PC-3 (cell line): ENCODE measurements around the gene TNFRSF19. TPM values are rescaled to one million over a fixed set of nuclear protein-coding genes. Genes with fewer than 3 reads are reported as not detected.
A peak's percentile ranks its signal among the peaks of the same experiment; 100 is the strongest.

Experiments
- ATAC-seq: fragments of 200-7000 bp; cut with Tn5 transposase; 2 replicates; pipeline ENCODE4 v1.9.1; 2020; ENCODE audit warnings: mild to moderate bottlenecking, moderate library complexity
- BruUV-seq: library from RNA; stranded (reverse); fragments of 400-500 nt; replicated peaks from 2 replicates; lab custom pipeline; 2021; lab: Mats Ljungman, UMichigan
- CTCF ChIA-PET: fragments of 300-600 bp; sonication (Branson Sonifier 250); formaldehyde crosslinking; loops from one replicate; lab custom pipeline; 2022; ENCODE audit warnings: antibody characterized with exemption; lab: Charles Lee
- POLR2A ChIA-PET: fragments of 300-600 bp; sonication (Branson Sonifier 250); formaldehyde crosslinking; loops from one replicate; lab custom pipeline; 2022; ENCODE audit warnings: antibody characterized with exemption; ENCODE audit not compliant: unreplicated experiment; lab: Charles Lee
- DNase-seq: peaks from one replicate; pipeline ENCODE4 v3.0.0-alpha.2; 2015
- H2AFZ ChIP-seq: fragments of 300-600 bp; sonication (generic); 2 replicates; pipeline ENCODE4 v1.6.0; 2016; ENCODE audit warnings: antibody characterized with exemption, low read length
- H3F3A ChIP-seq: fragments of 300-600 bp; sonication (generic); one replicate; pipeline ENCODE4 v1.6.0; 2017; ENCODE audit warnings: antibody characterized with exemption, low read length, control low read depth, mild to moderate bottlenecking; ENCODE audit not compliant: unreplicated experiment
- H3K27ac ChIP-seq: fragments of 300-600 bp; sonication (generic); 2 replicates; pipeline ENCODE4 v1.5.1; 2016; ENCODE audit warnings: mild to moderate bottlenecking, low read length
- H3K27me3 ChIP-seq: fragments of 300-600 bp; sonication (generic); 2 replicates; pipeline ENCODE4 v1.6.1; 2016; ENCODE audit warnings: low read length, mixed read lengths
- H3K36me3 ChIP-seq: fragments of 300-600 bp; sonication (generic); 2 replicates; pipeline ENCODE4 v1.6.1; 2016; ENCODE audit warnings: low read depth, mixed run types, low read length, mixed read lengths
- H3K4me1 ChIP-seq: fragments of 300-600 bp; sonication (generic); 2 replicates; pipeline ENCODE4 v1.5.1; 2016; ENCODE audit warnings: low read length; ENCODE audit not compliant: insufficient read depth
- H3K4me2 ChIP-seq: fragments of 300-600 bp; sonication (generic); 2 replicates; pipeline ENCODE4 v1.6.0; 2016; ENCODE audit warnings: low read length
- H3K4me3 ChIP-seq: fragments of 300-600 bp; sonication (generic); 2 replicates; pipeline ENCODE4 v1.5.1; 2016; ENCODE audit warnings: mild to moderate bottlenecking, low read length, mixed read lengths
- H3K79me2 ChIP-seq: fragments of 300-600 bp; sonication (generic); 2 replicates; pipeline ENCODE4 v1.6.1; 2017; ENCODE audit warnings: low read length, mixed read lengths
- H3K9ac ChIP-seq: fragments of 300-600 bp; sonication (generic); 2 replicates; pipeline ENCODE4 v1.6.0; 2016; ENCODE audit warnings: mild to moderate bottlenecking, low read length
- H3K9me2 ChIP-seq: fragments of 300-600 bp; sonication (generic); replicated peaks from 2 replicates; pipeline ENCODE4 v1.6.1; 2016; ENCODE audit warnings: mixed run types, low read length, mixed read lengths
- H3K9me3 ChIP-seq: fragments of 300-600 bp; sonication (generic); 2 replicates; pipeline ENCODE4 v1.6.1; 2016; ENCODE audit warnings: low read length, mixed read lengths
- H4K20me1 ChIP-seq: fragments of 300-600 bp; sonication (generic); 2 replicates; pipeline ENCODE4 v1.6.1; 2016; ENCODE audit warnings: low read length, mixed read lengths
- EZH2 ChIP-seq: fragments of 300-600 bp; sonication (generic); IDR thresholded peaks from one replicate; pipeline ENCODE4 v1.6.1; 2017; ENCODE audit warnings: antibody characterized with exemption, mild to moderate bottlenecking, low read length; ENCODE audit not compliant: unreplicated experiment
- EZH2phosphoT487 ChIP-seq: fragments of 300-600 bp; sonication (generic); IDR thresholded peaks from 2 replicates; pipeline ENCODE4 v1.6.1; 2018; ENCODE audit warnings: mild to moderate bottlenecking, antibody characterized with exemption, low read length, borderline replicate concordance
- intact Hi-C: fragments of 100-400 bp; cut with micrococcal nuclease; formaldehyde crosslinking; loops from 2 replicates; pipeline ENCODE4 v1.9.0; 2023
- total RNA-seq: library from RNA; depleted of rRNA; stranded (reverse); fragments of >200 nt; gene quantifications from 2 replicates; pipeline ENCODE4 v1.2.3, GENCODE V29; 2014
- TF ChIP-seq, protein P1 (sequence below): fragments of 300-600 bp; sonication (generic); conservative IDR thresholded peaks from 2 replicates; pipeline ENCODE4 v1.5.1; 2017; ENCODE audit warnings: antibody characterized with exemption, low read depth, mild to moderate bottlenecking, low read length

The TNFRSF19 gene
- total RNA-seq, 1 experiment from 2014 or later = 6.1 TPM

GRCh38 chr13:23710366-23710765 is 140.2 kb downstream of the TNFRSF19 start:
- no peak overlapping the region for H3K9ac ChIP-seq
- no peaks in the 10 kb centered on the region for H3K36me3 ChIP-seq
- ATAC-seq (no peak), DNase-seq (no peak)
- BruUV-seq = no TSS peak
- H3K27me3 ChIP-seq = no peaks in the 10 kb centered on the region
- no peaks in the 10 kb centered on the region for H3K79me2 ChIP-seq
- no peaks in the 10 kb centered on the region for H3F3A ChIP-seq
- no peaks in the 10 kb centered on the region for H3K4me1 ChIP-seq
- H3K9me2 ChIP-seq = no peaks in the 10 kb centered on the region
- H3K9me3 ChIP-seq = no peaks in the 10 kb centered on the region
- intact Hi-C loops = no loop called here
- TF ChIP-seq EZH2phosphoT487 (no peak), EZH2 (no peak)
- TF ChIP-seq, protein P1, sequence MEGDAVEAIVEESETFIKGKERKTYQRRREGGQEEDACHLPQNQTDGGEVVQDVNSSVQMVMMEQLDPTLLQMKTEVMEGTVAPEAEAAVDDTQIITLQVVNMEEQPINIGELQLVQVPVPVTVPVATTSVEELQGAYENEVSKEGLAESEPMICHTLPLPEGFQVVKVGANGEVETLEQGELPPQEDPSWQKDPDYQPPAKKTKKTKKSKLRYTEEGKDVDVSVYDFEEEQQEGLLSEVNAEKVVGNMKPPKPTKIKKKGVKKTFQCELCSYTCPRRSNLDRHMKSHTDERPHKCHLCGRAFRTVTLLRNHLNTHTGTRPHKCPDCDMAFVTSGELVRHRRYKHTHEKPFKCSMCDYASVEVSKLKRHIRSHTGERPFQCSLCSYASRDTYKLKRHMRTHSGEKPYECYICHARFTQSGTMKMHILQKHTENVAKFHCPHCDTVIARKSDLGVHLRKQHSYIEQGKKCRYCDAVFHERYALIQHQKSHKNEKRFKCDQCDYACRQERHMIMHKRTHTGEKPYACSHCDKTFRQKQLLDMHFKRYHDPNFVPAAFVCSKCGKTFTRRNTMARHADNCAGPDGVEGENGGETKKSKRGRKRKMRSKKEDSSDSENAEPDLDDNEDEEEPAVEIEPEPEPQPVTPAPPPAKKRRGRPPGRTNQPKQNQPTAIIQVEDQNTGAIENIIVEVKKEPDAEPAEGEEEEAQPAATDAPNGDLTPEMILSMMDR = no peak
- H3K27ac ChIP-seq = no peak overlapping the region
- POLR2A ChIA-PET = no interaction called here
- H3K4me3 ChIP-seq = no peak overlapping the region
- H4K20me1 ChIP-seq = no peaks in the 10 kb centered on the region
- CTCF ChIA-PET = no interaction called here
- no peak overlapping the region for H3K4me2 ChIP-seq
- H2AFZ ChIP-seq = no peak overlapping the region

GRCh38 chr13:23711355-23711754 is 141.1 kb downstream of the TNFRSF19 start:
- no peaks in the 10 kb centered on the region for H3K79me2 ChIP-seq
- H3K4me1 ChIP-seq = peaks cover 8% of the 10 kb centered on the region; the same call in 1 of the 2 replicates
- no peak overlapping the region for H3K4me2 ChIP-seq
- ChIA-PET POLR2A (no interaction called here), CTCF (no interaction called here)
- no peaks in the 10 kb centered on the region for H3F3A ChIP-seq
- H3K9me3 ChIP-seq = no peaks in the 10 kb centered on the region
- no peak overlapping the region for H3K27ac ChIP-seq
- no peaks in the 10 kb centered on the region for H3K27me3 ChIP-seq
- no peak for ATAC-seq
- H3K9ac ChIP-seq = no peak overlapping the region
- H3K4me3 ChIP-seq = no peak overlapping the region
- no peaks in the 10 kb centered on the region for H3K36me3 ChIP-seq
- BruUV-seq = no TSS peak
- H2AFZ ChIP-seq = no peak overlapping the region
- no peaks in the 10 kb centered on the region for H4K20me1 ChIP-seq
- intact Hi-C loops = no loop called here
- no peaks in the 10 kb centered on the region for H3K9me2 ChIP-seq
- no peak for DNase-seq
- TF ChIP-seq EZH2phosphoT487 (no peak), EZH2 (no peak)
- TF ChIP-seq, protein P1 = no peak

DNA sequence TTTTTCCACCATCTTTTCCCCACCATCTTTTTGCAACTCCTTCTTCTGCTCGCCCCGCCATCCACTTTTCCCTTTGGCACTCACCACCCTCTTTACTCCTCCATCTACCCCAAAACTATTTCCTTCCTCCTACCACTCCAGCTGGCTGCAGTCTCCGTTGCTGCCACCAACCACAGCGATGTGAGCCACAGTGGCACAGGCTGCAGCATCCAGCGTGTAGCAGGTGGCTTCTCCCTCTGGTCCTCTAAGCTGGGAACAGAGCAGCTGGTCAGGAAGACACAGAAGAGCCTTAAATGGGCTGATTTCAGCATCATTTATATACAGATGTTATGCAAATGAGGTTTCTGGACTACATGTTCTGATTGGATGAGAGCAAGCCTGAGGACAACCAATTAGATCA is 144.5 kb downstream of the TNFRSF19 start:
- Histone ChIP-seq H3K27me3 (no peaks in the 10 kb centered on the region), H3K36me3 (no peaks in the 10 kb centered on the region), H3K4me3 (peak overlapping the region; percentile 60; the same call in 1 of the 2 replicates), H2AFZ (no peak overlapping the region), H3K9me2 (no peaks in the 10 kb centered on the region), H3K4me2 (peak overlapping the region; percentile 59; the same call in 1 of the 2 replicates), H3K27ac (no peak overlapping the region), H3F3A (no peaks in the 10 kb centered on the region), H3K9me3 (no peaks in the 10 kb centered on the region), H3K79me2 (no peaks in the 10 kb centered on the region), H3K9ac (no peak overlapping the region), H4K20me1 (no peaks in the 10 kb centered on the region), H3K4me1 (peaks cover 22% of the 10 kb centered on the region)
- DNase-seq (no peak), ATAC-seq (no peak)
- intact Hi-C loops = loop anchor here (1.0 to 5.0 kb wide), 4 partner anchors 38 to 248 kb away; no protein-coding TSS in a partner anchor
- TF ChIP-seq, protein P1 = no peak
- no peak for TF ChIP-seq EZH2phosphoT487
- no peak for TF ChIP-seq EZH2
- ChIA-PET CTCF (interaction anchor here (0.6 to 0.8 kb wide), 2 partner anchors 158 to 175 kb away, joined by 3 to 6 read pairs; no protein-coding TSS in a partner anchor), POLR2A (no interaction called here)
- no TSS peak for BruUV-seq
